ENCODE data around the gene TMTC2. TPM values are rescaled to one million over a fixed set of nuclear protein-coding genes. Genes with fewer than 3 reads are reported as not detected.

Gene TMTC2
- total RNA-seq, 1 donor from 2014 or later, result 12.3 TPM

GRCh38 chr12:82781309-82781997 lies 94.7 kb downstream of the TMTC2 start:
- Mint-ChIP-seq H3K27ac (ENCODE audit: unreplicated experiment) (peak overlapping the region; percentile 93), H3K9me3 (no peaks in the 10 kb centered on the region), H3K27me3 (ENCODE audit: low read depth) (peaks cover 23% of the 10 kb centered on the region), H3K36me3 (ENCODE audit: low read depth) (no peaks in the 10 kb centered on the region), H3K4me3 (peak overlapping the region; percentile 51), H3K4me1 (peaks cover 60% of the 10 kb centered on the region)
- no peak for TF ChIP-seq CTCF (conservative IDR thresholded peaks at IDR 0.05)
- peak; percentile 31 for DNase-seq (ENCODE audit: low read depth, low spot score)

- Mint-ChIP-seq H3K27me3 (ENCODE audit: low read depth) (peaks cover 24% of the 10 kb centered on the region), H3K27ac (ENCODE audit: unreplicated experiment) (peak overlapping the region; percentile 72), H3K36me3 (ENCODE audit: low read depth) (no peaks in the 10 kb centered on the region), H3K9me3 (no peaks in the 10 kb centered on the region), H3K4me1 (peaks cover 67% of the 10 kb centered on the region), H3K4me3 (peak overlapping the region; percentile 36)
- TF ChIP-seq CTCF (conservative IDR thresholded peaks at IDR 0.05), result no peak
- DNase-seq (ENCODE audit: low read depth, low spot score), result no peak
Observed at GRCh38 chr12:82783435-82783834, 96.7 kb downstream of the TMTC2 start.

- no peak for TF ChIP-seq CTCF (conservative IDR thresholded peaks at IDR 0.05)
- H3K4me1 Mint-ChIP-seq, result peaks cover 40% of the 10 kb centered on the region
- H3K27me3 Mint-ChIP-seq (ENCODE audit: low read depth), result peaks cover 21% of the 10 kb centered on the region
- no peak overlapping the region for H3K4me3 Mint-ChIP-seq
- no peaks in the 10 kb centered on the region for H3K36me3 Mint-ChIP-seq (ENCODE audit: low read depth)
- no peaks in the 10 kb centered on the region for H3K9me3 Mint-ChIP-seq
- H3K27ac Mint-ChIP-seq (ENCODE audit: unreplicated experiment), result no peak overlapping the region
- DNase-seq (ENCODE audit: low read depth, low spot score), result no peak
Observed at GRCh38 chr12:82787016-82787415, 100.3 kb downstream of the TMTC2 start.

GRCh38 chr12:82788594-82788993 lies 101.9 kb downstream of the TMTC2 start:
- Mint-ChIP-seq H3K36me3 (ENCODE audit: low read depth) (no peaks in the 10 kb centered on the region), H3K4me1 (peaks cover 36% of the 10 kb centered on the region), H3K9me3 (no peaks in the 10 kb centered on the region), H3K27ac (ENCODE audit: unreplicated experiment) (no peak overlapping the region), H3K27me3 (ENCODE audit: low read depth) (peaks cover 18% of the 10 kb centered on the region), H3K4me3 (no peak overlapping the region)
- DNase-seq (ENCODE audit: low read depth, low spot score), result no peak
- TF ChIP-seq CTCF (conservative IDR thresholded peaks at IDR 0.05), result no peak

- Mint-ChIP-seq H3K4me1 (peaks cover 41% of the 10 kb centered on the region), H3K27ac (ENCODE audit: unreplicated experiment) (no peak overlapping the region), H3K4me3 (no peak overlapping the region), H3K9me3 (no peaks in the 10 kb centered on the region), H3K27me3 (ENCODE audit: low read depth) (peaks cover 13% of the 10 kb centered on the region), H3K36me3 (ENCODE audit: low read depth) (no peaks in the 10 kb centered on the region)
- no peak for DNase-seq (ENCODE audit: low read depth, low spot score)
- TF ChIP-seq CTCF (conservative IDR thresholded peaks at IDR 0.05), result no peak
Observed at GRCh38 chr12:82789674-82790073, 103.0 kb downstream of the TMTC2 start.

All from neural crest cell (in vitro differentiated cells).